Mucosa of descending colon (tissue), 3 donors: ENCODE measurements around the gene MYH7. TPM values are rescaled to one million over a fixed set of nuclear protein-coding genes. Genes with fewer than 3 reads are reported as not detected.

Experiments used
- ATAC-seq: fragments of 200-7000 bp; cut with Tn5 transposase; one replicate; pipeline ENCODE4 v1.9.1; 2020; ENCODE audit warnings: mild to moderate bottlenecking, moderate library complexity
- DNase-seq, 3 donors: peaks; one replicate each; pipeline ENCODE4 v3.0.0-alpha.2; 2020
- H3K36me3 ChIP-seq: fragments of 200-600 bp; one replicate; pipeline ENCODE4 v1.8.0; 2021; ENCODE audit warnings: low read depth, mild to moderate bottlenecking
- H3K4me1 ChIP-seq: fragments of 200-600 bp; one replicate; pipeline ENCODE4 v1.8.0; 2021; ENCODE audit warnings: low read depth, mild to moderate bottlenecking
- H3K4me3 ChIP-seq: fragments of 200-600 bp; one replicate; pipeline ENCODE4 v1.8.0; 2021; ENCODE audit warnings: mild to moderate bottlenecking
- H3K9me3 ChIP-seq: fragments of 200-600 bp; one replicate; pipeline ENCODE4 v1.8.0; 2021; ENCODE audit warnings: mild to moderate bottlenecking
- CTCF ChIP-seq: fragments of 200-600 bp; IDR thresholded peaks from one replicate; pipeline ENCODE4 v1.8.0; 2022; ENCODE audit warnings: antibody characterized with exemption, mild to moderate bottlenecking
- intact Hi-C, 2 donors: fragments of 100-400 bp; cut with DNase I in 1 of 2; cut with micrococcal nuclease in 1 of 2; formaldehyde crosslinking; loops; one replicate each; pipeline versions ENCODE4 v1.11.0 to v1.11.1; 2022; cut with DNase I, micrococcal nuclease
- total RNA-seq, 3 donors: library from RNA; stranded (reverse); fragmentation: NEBNext Ultra II Directional in 2 of 3; extraction: Animal tissue kit (Norgen Biotek cat#: 25700) in 2 of 3; gene quantifications; one replicate each; pipeline versions ENCODE4 v1.2.1 to v1.2.4, GENCODE V29; 2021 to 2023
- donor health status: DM: no; HTN: no; CAD: no; lungs with moderate emphysema.
- donor health status: DM: no; HTN: no; CAD: no.
- donor health status: DM: no; HTN: yes; CAD: no.

MYH7 gene
- total RNA-seq, 3 donors from 2014 or later, result 0.13 to 6.2 (median 1.2) TPM

GRCh38 chr14:23371865-23372264, 63.6 kb downstream of the MYH7 start:
- intact Hi-C loops, result no loop called here
- H3K4me3 ChIP-seq, result no peak overlapping the region
- ATAC-seq (no peak), DNase-seq (no peak)
- no peak for TF ChIP-seq CTCF
- no peaks in the 10 kb centered on the region for H3K36me3 ChIP-seq
- H3K9me3 ChIP-seq, result no peaks in the 10 kb centered on the region
- no peaks in the 10 kb centered on the region for H3K4me1 ChIP-seq

GRCh38 chr14:23370221-23370620, 65.2 kb downstream of the MYH7 start:
- intact Hi-C loops, result no loop called here

DNA sequence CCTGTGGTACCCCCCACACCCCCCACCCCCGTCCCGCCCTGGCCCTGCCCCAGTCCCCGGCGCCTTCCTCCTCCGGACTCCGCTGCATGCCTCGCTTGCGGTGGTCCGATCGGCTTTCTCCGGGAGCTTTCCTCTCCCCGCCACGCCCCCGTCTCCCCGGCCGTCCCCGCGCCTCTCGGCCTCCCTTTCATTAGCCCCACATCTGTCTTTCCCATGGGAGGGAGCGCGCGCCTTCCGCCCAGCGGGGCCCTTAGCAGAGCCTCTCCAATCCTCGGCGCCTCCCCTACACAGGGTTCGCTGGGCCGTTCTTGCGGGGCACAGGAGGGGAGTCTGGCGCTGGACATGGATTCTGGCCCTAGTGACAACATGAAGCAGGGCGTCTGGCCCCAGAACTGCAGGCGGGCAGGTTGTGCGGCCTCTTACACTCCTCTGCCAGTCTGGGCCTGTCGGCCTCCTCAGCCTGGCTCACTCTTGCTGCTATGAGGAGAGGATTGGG, 69.0 kb downstream of the MYH7 start:
- no peaks in the 10 kb centered on the region for H3K4me1 ChIP-seq
- no peak for TF ChIP-seq CTCF
- H3K4me3 ChIP-seq, result no peak overlapping the region
- H3K36me3 ChIP-seq, result no peaks in the 10 kb centered on the region
- peak in 2 of 3 donors; percentile 30 to 45 for DNase-seq
- ATAC-seq, result peak; percentile 49
- H3K9me3 ChIP-seq, result no peaks in the 10 kb centered on the region
- intact Hi-C loops, result no loop called here

More at GRCh38 chr14:23370221-23370620, 65.2 kb downstream of the MYH7 start:
- Histone ChIP-seq H3K9me3 (no peaks in the 10 kb centered on the region), H3K36me3 (no peaks in the 10 kb centered on the region), H3K4me3 (no peak overlapping the region), H3K4me1 (no peaks in the 10 kb centered on the region)
- no peak for DNase-seq
- no peak for TF ChIP-seq CTCF
- no peak for ATAC-seq

DNA sequence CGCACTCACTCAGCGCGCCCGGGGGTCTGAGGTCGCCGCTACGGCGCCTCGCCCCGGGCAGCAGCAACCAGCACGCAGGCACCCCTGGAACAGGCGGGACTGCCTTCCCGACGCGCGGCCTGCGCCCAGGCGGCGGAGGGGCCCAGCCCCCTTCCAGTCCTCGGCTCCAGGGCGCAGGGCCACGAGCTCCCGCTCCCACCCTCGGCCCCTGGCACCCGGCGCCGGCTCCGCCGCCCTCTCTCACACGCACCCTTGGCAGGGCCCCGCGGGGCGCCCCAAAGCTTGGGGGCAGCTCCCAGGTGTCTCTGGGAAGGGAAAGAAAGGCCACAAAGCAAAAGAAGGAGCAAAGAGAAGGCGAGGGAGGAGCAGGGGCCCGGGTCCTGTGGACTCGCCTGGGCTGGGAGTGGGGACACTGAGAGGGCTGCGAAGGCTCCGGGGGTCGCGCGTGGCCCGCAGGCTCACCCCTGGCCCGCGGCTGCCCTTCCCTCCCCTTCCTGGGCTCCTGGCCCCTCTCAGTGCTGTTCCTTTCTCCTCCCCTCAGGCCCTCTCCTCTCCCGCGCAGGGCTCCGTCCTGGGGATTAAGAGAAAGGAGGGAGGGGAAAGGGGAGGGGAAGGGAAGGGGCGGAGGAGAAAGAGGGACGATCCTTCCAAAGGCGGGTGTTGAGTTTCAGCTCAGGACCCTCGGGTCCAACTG, 69.6 kb downstream of the MYH7 start:
- no peaks in the 10 kb centered on the region for H3K36me3 ChIP-seq
- DNase-seq (peak in 1 of 3 donors; percentile 32), ATAC-seq (peak; percentile 55)
- H3K9me3 ChIP-seq, result no peaks in the 10 kb centered on the region
- no peak overlapping the region for H3K4me3 ChIP-seq
- H3K4me1 ChIP-seq, result no peaks in the 10 kb centered on the region
- intact Hi-C loops, result no loop called here
- TF ChIP-seq CTCF, result no peak

DNA sequence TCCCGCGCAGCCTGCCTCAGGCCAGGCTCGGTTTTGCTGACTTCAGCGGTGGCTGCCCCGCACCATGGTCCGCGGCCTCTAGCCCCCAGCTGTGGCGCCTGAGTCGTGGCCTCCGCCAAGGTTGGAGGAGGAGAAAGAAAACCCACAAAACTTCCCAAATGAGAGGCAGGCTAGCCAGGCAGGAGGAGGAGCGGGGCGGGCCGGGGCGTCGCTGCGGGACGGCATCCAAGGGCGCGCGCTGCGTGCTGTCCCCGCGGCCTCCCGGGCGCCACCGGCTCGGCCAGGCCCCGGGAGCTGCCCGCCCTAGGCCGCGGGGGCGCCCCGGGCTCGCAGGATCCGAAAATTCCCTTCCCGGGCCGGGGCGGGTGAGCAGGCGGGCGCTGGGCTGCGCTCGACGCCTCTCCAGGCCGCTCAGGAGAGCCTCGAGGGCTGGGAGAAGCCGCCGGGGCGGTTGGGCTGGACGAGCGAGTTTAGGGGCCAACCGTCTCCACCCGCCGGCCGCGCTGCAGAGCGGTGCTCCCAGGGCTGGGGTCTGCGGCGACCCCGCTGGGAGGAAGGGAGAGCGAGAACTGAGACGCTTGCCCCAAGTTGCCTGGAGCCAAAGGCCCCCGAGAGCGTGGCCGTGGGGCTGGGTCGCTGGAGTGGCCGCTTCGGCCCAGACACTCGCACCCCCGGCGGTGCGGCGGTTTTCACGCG, 70.3 kb downstream of the MYH7 start, which contains the start of gene EFS:
TSS of gene EFS (minus strand) at position 137 of the 696 bp plus-strand sequence. CDS start 147 bp downstream, outside the sequence.
- peak in 1 of 3 donors; percentile 39 for DNase-seq
- no peaks in the 10 kb centered on the region for H3K9me3 ChIP-seq
- intact Hi-C loops, result no loop called here
- no peak within 1 kb of the TSS for H3K4me3 ChIP-seq
- H3K36me3 ChIP-seq, result no peaks in the 10 kb centered on the region
- no peaks in the 10 kb centered on the region for H3K4me1 ChIP-seq
- TF ChIP-seq CTCF, result no peak
- ATAC-seq, result peak; percentile 33
